Inflammatory macrophage treated with lipopolysaccharide for 1 hour (primary cell): ENCODE data around the gene ZNF618.

Source experiments
- DNase-seq, 2 donors: peaks; one replicate each; pipeline ENCODE4 v3.0.0-alpha.2; 2020 to 2022

Gene ZNF618

DNA sequence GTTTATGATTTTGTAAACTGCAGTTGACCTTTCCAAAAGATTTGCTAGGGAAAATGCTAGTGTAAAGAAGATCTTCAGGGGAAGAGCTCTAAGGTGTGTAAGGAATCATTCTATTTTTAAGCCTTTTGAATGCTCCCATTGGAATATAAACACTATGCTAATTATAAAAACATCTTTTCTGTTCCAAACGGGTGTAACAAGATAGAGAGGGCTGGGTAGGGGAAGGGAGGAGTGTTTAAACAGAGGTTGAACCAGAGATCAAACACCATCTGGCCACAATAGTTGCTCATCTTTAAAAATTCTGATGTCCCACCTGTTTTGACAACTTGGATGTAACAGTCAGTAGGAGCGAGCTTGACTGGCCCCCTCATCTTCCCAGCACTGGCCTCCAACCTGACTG is 38.4 kb downstream of the ZNF618 start:
- no peak for DNase-seq

DNA sequence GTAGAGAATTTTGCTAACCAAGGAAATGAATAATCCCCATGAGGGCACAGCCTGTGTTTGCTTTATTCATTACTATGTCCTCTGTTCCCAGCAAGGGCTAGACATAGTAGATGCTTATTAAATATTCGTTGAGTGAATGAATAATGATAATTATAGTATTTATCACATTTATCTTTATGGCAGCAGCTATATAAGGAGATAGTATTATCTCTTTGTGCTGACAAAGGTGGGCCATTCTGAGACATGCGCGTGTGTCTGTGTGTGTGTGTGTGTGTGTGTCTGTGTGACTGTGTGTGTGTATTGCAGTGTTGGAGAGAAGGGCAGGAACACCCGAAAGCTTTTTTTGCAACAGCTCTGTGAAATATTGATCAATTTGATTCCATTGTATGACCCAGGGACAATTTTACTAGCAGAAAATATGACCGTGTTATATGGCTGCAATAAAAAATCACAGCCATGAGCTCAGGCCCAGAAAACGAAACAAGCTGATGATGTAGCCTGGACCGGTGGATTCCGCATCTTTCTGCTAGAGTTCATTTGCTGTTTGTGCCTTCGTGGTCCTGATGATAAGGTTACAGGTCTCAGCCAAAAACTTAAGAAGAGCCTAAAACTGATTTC is 39.8 kb downstream of the ZNF618 start:
- DNase-seq = no peak

- no peak for DNase-seq
Observed at GRCh38 chr9:113916931-113917330, 40.8 kb downstream of the ZNF618 start.

- DNase-seq = no peak
Observed at GRCh38 chr9:113918697-113919350, 42.7 kb downstream of the ZNF618 start.

DNA sequence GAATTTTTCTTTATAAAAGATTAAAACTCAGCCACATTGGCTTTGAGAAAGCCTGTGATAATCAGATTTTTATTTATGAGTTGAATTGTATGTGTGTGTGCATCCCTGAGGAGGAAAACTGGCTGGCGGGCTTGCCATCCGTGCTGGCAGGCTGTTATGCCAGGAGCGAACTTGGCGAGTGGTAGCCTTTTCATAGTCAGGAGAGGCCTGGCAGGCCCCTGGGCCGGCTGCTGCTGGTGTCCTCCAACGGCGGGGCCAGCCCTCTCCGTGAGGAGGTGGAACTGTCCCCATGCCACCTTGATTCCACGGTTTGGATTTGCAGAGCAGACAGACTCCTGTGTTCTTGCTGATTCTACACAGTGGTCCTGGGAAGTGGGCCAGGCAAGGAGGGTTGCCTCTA is 43.3 kb downstream of the ZNF618 start:
- no peak for DNase-seq

- DNase-seq = no peak
Observed at GRCh38 chr9:113919871-113920270, 43.8 kb downstream of the ZNF618 start.

DNA sequence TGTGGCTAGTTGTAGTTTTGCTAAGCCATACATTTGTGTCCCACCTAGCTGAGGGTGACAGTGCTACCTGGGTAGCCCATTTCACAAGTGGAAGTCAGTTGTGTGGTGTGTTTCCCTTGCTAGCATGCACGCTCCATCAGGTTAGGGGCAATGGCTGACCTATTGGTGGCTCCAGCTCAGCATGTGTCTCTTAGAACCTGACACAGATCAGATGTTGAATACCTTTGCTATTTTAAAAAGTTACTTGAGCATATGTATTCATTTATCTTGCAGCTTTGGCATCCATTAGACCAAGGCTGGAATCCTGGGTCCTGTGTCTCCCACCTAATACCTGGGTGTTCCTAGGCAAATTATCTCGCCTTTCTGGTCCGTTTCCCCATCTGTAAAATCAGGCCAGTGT is 44.8 kb downstream of the ZNF618 start:
- no peak for DNase-seq

GRCh38 chr9:113921396-113921925 is 45.4 kb downstream of the ZNF618 start:
- peak in 1 of 2 donors; percentile 20 for DNase-seq

- DNase-seq = no peak
Observed at GRCh38 chr9:113922160-113922559, 46.1 kb downstream of the ZNF618 start.

- no peak for DNase-seq
Observed at GRCh38 chr9:113926211-113926610, 50.1 kb downstream of the ZNF618 start.

DNA sequence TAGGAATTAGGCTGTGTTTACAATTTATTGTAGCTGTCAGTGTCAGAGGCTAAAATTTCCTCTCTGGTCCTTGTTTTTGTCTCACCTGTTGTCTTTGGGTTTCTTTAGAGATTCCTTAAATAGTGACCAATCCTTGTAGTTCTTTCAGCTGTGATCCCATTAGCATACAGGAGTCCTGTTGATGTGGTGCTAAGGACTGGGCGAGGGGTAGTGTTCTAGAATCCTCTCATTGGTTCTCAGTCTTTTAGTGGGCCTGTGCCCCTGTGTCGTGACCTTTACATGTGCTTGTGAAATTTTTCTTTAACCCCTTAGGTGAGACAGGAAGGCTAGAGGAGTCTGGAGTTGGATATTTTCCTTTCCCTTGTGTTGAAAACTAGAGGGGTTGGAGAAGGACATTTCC is 51.2 kb downstream of the ZNF618 start:
- DNase-seq = no peak

DNA sequence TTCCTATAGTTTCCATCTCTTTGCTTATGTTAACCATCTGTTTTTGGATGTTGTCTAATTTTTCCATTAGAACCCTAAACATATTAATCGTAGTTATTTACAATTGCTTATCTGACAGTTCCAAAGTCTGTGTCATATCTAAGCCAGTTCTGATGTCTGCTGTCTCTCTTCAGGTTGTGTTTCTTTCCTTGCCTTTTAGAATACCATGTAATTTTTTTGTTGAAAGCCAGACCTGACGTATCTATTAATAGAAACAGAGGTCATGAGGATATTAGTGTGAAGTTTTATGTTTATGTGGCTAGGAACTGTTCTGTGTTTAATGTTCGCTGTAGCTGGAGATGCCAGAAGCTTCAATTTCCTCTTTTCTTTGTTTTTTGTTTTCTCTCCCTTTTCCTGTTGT is 52.2 kb downstream of the ZNF618 start:
- DNase-seq = no peak

DNA sequence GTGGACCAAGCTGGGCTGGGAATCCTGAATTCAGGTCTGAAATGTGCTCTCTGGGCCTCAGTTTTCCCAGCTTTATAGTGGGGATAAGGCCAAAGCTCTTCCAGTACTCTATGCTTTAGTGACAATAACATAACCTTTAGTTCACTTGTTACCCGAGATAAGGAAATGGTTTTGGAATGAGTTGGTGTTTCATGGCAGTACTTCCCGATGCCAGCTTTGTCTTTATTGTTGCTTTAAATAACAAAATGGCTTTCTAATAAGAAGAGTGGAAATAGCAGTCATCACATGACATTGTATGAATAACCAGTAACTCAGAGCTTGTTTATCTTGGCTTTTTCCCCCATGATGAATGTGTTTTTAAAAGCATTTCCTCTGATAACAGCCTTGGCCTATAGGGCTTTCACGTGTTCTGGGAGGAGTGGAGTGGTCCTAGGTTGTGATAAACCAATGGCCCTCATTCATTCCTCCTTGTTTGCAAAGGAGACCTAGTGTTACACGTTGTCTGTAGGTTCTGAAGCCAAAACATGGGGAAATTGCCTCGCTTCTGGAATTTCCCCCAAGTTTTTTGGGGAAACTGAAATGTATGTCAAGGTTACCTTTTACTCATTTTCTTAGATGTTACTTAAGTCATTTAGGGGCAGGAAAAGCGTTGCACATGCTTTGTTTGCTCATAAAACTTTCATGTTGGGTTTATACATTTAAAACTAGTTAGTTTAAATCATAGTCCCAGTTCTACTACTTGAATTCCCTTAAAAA is 53.7 kb downstream of the ZNF618 start:
- peak; percentile 70 to 83 for DNase-seq

DNA sequence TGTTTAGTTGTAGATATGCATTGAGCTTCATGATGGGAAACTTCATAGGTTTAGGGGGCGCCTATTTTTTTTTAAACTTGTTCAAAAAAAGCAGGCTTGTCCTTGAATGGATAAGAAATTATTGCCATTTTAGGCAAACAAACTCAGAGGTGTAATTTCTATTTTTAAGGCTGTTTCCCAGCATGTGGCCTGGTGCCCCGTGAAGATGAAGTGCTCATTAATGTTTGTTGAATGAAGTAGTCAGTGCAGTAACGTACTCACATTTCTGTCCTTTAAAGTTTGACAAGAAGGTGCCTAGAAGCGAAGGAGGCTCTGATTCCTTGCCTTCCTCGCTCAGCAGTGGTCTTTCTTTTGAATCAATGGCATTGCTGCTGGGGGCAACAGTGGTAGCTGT is 54.3 kb downstream of the ZNF618 start:
- DNase-seq = no peak

DNA sequence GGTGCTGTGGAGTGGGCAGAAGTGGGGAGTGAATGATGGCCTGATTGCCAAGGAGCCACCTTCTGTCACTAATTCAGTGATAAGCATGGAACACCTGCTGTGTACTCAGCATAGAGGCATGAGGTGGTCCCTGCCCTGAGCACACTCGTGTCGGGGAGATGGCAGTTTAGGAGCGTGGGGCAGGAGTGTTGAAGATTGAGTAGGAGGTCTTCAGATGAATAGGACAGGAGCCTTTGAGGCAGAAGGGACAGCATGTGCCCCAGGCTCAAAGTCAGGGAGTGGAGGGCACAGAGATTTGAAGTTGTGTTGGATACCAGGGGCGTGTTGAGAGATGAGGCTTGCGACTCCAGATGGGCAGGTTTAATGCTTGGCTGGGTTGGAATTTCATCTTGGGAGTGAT is 55.0 kb downstream of the ZNF618 start:
- no peak for DNase-seq

- no peak for DNase-seq
Observed at GRCh38 chr9:113931777-113932176, 55.7 kb downstream of the ZNF618 start.

- no peak for DNase-seq
Observed at GRCh38 chr9:113932906-113933584, 56.9 kb downstream of the ZNF618 start.

- DNase-seq = no peak
Observed at GRCh38 chr9:113933671-113934070, 57.6 kb downstream of the ZNF618 start.

DNA sequence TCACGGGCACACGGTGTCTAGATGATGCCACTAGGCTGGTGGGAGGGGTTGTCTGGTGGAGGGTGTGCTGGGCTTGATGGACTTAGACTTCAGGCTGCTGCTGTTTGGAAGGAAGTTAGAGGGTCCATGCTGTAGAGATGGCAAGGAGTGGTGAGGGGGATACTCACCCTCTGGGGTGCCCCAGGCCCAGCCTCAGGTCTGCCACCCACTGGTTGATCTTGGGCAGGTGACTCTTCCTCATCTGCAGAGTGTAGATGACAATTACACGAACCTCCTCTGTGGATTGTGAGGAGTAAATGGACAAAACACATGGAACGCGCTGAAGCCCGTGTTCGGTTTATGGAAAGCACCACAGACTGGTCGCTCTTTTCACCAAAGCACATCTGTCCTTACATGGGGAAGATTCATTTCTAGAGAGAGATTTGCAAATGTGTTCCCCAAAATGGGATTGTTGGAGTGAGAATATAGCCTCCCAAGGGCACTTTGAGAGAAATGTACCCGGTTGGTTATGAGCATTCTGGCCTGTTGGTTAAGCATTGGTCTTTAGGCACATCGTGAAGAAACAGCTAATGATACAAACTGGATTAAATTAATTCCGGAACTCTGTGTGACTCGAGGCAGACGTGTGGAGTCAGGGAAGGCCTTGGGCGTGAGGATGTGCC is 58.2 kb downstream of the ZNF618 start:
- no peak for DNase-seq

DNA sequence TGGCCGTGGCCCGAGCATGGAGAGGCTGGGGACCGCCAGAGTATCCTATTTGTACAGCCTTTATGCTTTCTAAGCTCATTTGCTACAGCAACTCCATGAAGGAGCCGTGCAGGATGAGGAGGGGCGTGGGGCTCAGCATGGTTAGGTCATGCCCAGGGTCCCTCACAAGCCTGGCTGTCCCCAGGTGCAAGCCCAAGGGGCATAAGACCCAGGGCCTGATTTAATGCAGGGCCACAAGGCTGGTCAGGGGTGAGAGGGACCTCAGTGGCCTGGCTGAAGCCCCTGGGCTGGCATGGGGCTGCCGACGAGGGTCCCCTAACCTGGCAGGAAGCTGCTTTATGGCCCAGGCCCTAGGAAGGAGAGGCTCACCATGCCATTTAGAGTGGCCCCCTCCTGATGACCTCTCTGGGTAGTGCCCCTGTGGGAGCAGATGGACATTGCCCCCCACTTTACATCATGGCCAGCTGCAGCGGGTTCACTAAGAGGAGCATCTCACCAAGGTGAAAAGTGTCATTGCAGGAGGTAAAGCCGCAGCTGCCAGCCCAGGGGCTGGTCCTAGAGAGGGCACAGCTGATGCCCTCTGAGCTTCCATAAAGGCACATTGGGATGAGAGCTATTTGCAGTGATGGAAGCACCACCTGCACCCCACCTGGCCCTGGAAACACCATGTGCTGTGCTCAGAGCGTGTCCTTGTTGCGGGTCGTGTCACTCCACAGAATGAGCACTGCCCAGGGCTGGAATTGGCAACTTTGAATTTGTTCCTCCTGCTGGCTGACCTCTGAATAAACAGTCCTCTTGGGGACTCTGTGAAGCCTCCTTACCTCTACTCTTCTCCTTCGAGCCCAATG is 58.9 kb downstream of the ZNF618 start:
- no peak for DNase-seq

- DNase-seq = no peak
Observed at GRCh38 chr9:113935677-113936380, 59.7 kb downstream of the ZNF618 start.
